Hepatocyte (in vitro differentiated cells): ENCODE results near the gene MLLT6.

ENCODE experiments used
- EZH2 ChIP-seq: fragments of 200-600 bp; sonication (generic); IDR thresholded peaks from 2 replicates; pipeline ENCODE4 v1.6.1; 2016; ENCODE audit warnings: antibody characterized with exemption, mild to moderate bottlenecking, borderline replicate concordance
- TF ChIP-seq, protein P1 (sequence below): fragments of 200-600 bp; sonication (generic); IDR thresholded peaks from 2 replicates; pipeline ENCODE4 v1.5.1; 2016; ENCODE audit warnings: antibody characterized with exemption, mild to moderate bottlenecking; ENCODE audit not compliant: poor library complexity

DNA sequence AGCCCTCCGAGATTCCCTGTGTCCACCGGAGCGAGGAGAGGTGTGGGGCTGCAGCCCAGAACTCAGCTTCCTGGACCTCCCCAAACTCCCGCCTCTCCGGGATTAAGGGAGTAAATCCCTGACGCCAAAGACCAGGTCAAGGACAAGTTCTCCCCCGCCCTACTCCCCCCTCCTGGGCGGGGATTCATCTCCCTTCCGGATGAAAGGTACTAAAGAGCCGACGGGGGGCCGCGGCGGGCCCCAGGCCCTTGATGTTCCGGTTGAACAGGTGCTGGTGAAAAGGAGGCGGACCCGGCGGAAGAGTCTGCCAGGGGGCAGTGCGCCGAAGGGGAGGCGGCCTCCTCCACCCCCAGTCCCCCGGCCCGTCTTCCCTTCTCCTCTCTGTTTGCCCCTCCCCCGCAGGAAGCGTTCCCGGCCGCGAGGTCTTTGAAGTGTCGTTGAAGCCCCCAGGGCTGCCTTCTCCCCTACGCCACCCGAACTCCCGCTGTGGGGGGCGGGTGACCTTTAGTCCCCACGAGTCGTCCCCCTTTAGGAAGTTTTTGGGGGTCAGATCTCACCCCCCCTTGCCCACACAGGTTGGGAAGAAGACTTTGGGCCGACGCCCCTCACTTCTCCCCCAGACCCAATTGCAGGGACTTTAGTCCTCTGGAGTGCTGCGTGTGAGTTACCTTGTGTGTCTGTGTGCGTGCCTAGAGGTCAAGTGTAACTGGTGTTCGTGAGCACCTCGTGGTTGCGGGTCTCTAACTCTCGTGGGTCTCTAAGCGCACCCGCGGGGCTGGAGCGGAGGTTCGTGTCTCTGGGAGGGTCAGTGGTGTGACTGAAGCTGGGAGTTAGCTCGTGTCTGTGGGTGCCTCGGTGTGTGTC is 1.1 kb upstream of the MLLT6 start:
- TF ChIP-seq, protein P1, sequence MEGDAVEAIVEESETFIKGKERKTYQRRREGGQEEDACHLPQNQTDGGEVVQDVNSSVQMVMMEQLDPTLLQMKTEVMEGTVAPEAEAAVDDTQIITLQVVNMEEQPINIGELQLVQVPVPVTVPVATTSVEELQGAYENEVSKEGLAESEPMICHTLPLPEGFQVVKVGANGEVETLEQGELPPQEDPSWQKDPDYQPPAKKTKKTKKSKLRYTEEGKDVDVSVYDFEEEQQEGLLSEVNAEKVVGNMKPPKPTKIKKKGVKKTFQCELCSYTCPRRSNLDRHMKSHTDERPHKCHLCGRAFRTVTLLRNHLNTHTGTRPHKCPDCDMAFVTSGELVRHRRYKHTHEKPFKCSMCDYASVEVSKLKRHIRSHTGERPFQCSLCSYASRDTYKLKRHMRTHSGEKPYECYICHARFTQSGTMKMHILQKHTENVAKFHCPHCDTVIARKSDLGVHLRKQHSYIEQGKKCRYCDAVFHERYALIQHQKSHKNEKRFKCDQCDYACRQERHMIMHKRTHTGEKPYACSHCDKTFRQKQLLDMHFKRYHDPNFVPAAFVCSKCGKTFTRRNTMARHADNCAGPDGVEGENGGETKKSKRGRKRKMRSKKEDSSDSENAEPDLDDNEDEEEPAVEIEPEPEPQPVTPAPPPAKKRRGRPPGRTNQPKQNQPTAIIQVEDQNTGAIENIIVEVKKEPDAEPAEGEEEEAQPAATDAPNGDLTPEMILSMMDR, result no peak
- TF ChIP-seq EZH2, result no peak
